ENCODE measurements around the gene COPG1.

- TF ChIP-seq, protein P1, sequence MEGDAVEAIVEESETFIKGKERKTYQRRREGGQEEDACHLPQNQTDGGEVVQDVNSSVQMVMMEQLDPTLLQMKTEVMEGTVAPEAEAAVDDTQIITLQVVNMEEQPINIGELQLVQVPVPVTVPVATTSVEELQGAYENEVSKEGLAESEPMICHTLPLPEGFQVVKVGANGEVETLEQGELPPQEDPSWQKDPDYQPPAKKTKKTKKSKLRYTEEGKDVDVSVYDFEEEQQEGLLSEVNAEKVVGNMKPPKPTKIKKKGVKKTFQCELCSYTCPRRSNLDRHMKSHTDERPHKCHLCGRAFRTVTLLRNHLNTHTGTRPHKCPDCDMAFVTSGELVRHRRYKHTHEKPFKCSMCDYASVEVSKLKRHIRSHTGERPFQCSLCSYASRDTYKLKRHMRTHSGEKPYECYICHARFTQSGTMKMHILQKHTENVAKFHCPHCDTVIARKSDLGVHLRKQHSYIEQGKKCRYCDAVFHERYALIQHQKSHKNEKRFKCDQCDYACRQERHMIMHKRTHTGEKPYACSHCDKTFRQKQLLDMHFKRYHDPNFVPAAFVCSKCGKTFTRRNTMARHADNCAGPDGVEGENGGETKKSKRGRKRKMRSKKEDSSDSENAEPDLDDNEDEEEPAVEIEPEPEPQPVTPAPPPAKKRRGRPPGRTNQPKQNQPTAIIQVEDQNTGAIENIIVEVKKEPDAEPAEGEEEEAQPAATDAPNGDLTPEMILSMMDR (IDR thresholded peaks at IDR 0.05; ENCODE audit: low read depth, low read length) = no peak
- TF ChIP-seq POLR2A (IDR thresholded peaks at IDR 0.05; ENCODE audit: extremely low read depth, insufficient read length) (no peak), MAX (IDR thresholded peaks at IDR 0.05; ENCODE audit: low read depth, low read length) (no peak), MYC (IDR thresholded peaks at IDR 0.05; ENCODE audit: low read depth, low read length) (no peak)
Observed at GRCh38 chr3:129312671-129313414, 63.4 kb downstream of the COPG1 start.

Measured in NB4 (cell line).